Muscle of leg (tissue), 11 donors: ENCODE results near the gene OR5P2. TPM values are rescaled to one million over a fixed set of nuclear protein-coding genes. Genes with fewer than 3 reads are reported as not detected.
"Not testable (repeated sequence)": the region's sequence is repeated elsewhere in the genome, so short reads cannot be mapped to it uniquely, and the experiment has no call there.

Experiments
- DNase-seq: peaks from one replicate; pipeline ENCODE4 v3.0.0; 2013
- H3K27ac ChIP-seq: one replicate; pipeline ENCODE4 v1.5.1; 2013; ENCODE audit warnings: mild to moderate bottlenecking, low read length, control low read depth
- H3K27me3 ChIP-seq: one replicate; pipeline ENCODE4 v1.6.1; 2013; ENCODE audit warnings: low read length; ENCODE audit not compliant: control insufficient read depth, insufficient read depth
- H3K36me3 ChIP-seq: one replicate; pipeline ENCODE4 v1.6.1; 2013; ENCODE audit warnings: low read length; ENCODE audit not compliant: control insufficient read depth, insufficient read depth
- H3K4me1 ChIP-seq: one replicate; pipeline ENCODE4 v1.6.1; 2013; ENCODE audit warnings: low read length; ENCODE audit not compliant: control insufficient read depth, insufficient read depth
- H3K4me3 ChIP-seq: one replicate; pipeline ENCODE4 v1.5.1; 2013; ENCODE audit warnings: low read length, control low read depth
- H3K9me3 ChIP-seq: replicated peaks from 2 replicates; pipeline ENCODE4 v1.6.1; 2013; ENCODE audit warnings: low read depth, low read length; ENCODE audit not compliant: control insufficient read depth
- WGBS: methylation state at CpG from one replicate; pipeline ENCODE4 v1.1.5; 2013; ENCODE audit warnings: missing lambda C conversion rate; ENCODE audit not compliant: insufficient coverage; 5-methylcytosine and 5-hydroxymethylcytosine counted together
- polyA plus RNA-seq, 8 donors: library from polyadenylated mRNA; unstranded; fragments of 120-200 nt; gene quantifications; one replicate each; pipeline versions ENCODE4 v1.2.1 to v1.2.3, GENCODE V29; 2013; ENCODE audit warnings: inconsistent platforms in 1 of 8, low replicate concordance in 1 of 8; ENCODE audit not compliant: insufficient read length in 8 of 8, insufficient read depth in 1 of 8
- total RNA-seq: library from RNA; stranded (reverse); fragments of 120-200 nt; gene quantifications from one replicate; pipeline ENCODE4 v1.2.4, GENCODE V29; 2013

OR5P2 gene
- total and polyA plus RNA-seq, 9 donors: not detected

DNA sequence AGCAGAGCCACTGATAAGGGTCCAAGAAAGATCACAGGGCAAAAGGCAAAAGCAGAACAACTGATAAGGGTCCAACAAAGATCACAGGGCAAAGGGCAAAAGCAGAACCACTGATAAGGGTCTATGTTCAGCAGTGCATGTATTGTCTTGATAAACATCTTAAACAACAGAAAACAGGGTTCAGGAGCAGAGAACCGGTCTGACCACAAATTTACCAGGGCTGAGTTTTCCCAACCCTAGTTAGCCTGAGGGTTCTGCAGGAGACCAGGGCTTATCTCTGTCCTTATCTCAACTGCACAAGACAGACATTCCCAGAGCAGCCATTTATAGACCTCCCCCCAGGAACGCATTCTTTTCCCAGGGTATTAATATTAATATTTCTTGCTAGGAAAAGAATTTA, 13.6 kb upstream of the OR5P2 start:
- not testable (repeated sequence) for H3K27ac ChIP-seq, H3K27me3 ChIP-seq, H3K4me1 ChIP-seq, DNase-seq, H3K36me3 ChIP-seq, H3K4me3 ChIP-seq
- peaks cover 17% of the 10 kb centered on the region for H3K9me3 ChIP-seq
- 100% methylated on average over 1 of the region's 2 CpGs for WGBS

DNA sequence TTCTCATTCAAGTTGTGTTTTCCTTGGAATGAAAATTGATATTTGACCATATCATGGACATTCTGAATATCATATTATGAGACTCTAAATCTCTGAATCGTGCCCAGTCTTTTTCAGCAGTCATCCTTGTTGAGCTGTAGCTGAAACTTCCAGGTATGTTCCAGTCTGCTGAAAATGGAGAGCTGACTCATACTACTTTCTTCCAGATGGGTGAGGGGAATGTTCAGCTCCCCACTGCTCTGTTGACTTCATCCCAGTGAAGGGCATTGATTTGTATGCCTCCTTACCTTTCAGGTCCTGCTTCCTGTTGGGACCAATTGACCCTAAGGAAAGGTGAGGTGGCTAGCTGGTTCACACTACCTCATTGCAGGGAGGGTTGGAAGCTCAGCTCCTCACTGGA, 3.5 kb downstream of the OR5P2 start:
- Histone ChIP-seq H3K4me3 (no peak overlapping the region), H3K4me1 (no peaks in the 10 kb centered on the region), H3K27ac (no peak overlapping the region), H3K36me3 (no peaks in the 10 kb centered on the region), H3K9me3 (no peaks in the 10 kb centered on the region), H3K27me3 (no peaks in the 10 kb centered on the region)
- whole genome bisulfite sequencing: 33% methylated on average over 1 of the region's 1 CpG
- DNase-seq: no peak

DNA sequence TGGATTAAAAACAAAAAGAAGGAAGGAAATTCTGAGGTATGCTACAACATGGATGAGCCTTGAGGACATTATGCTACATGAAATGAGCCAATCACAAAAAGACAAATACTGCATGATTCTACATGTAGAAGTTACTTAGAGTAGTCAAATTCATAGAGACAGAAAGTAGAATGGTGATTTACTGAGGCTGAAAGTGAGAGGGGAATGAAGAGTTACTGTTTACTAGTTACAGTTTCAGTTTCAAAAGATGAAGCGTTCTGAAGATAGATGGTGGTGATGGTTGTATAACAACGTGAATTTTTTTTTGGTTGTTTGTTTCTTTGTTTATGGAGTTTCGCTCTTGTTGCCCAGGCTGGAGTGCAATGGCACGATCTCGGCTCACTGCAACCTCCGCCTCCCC, 9.5 kb downstream of the OR5P2 start:
- WGBS: 0% methylated on average over 1 of the region's 6 CpGs
- Histone ChIP-seq H3K4me3 (no peak overlapping the region), H3K36me3 (no peaks in the 10 kb centered on the region), H3K27ac (no peak overlapping the region), H3K27me3 (no peaks in the 10 kb centered on the region), H3K9me3 (peaks cover 2% of the 10 kb centered on the region), H3K4me1 (no peaks in the 10 kb centered on the region)
- no peak for DNase-seq

DNA sequence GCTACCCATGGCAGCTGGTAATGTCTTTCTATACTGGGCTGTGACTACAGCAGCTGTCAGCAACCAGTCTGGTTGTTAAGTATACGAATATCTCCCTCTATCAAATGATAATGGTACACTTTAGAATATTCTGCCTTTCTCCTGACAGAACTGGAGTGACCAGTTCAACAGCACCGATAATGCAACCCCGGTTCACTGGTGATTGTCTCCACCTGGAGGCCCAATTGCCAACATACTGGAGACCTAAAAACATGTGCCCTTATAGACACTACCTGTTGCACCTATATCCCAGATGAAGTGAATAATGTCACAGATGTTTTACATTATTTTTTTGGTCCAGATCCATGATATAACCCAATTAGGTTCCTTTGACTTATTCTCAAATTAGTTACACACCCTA, 21.1 kb downstream of the OR5P2 start:
- Histone ChIP-seq H3K27ac (no peak overlapping the region), H3K4me1 (no peaks in the 10 kb centered on the region), H3K36me3 (no peaks in the 10 kb centered on the region), H3K9me3 (no peaks in the 10 kb centered on the region), H3K4me3 (no peak overlapping the region), H3K27me3 (no peaks in the 10 kb centered on the region)
- WGBS: 60% methylated on average over 1 of the region's 3 CpGs
- DNase-seq: no peak

DNA sequence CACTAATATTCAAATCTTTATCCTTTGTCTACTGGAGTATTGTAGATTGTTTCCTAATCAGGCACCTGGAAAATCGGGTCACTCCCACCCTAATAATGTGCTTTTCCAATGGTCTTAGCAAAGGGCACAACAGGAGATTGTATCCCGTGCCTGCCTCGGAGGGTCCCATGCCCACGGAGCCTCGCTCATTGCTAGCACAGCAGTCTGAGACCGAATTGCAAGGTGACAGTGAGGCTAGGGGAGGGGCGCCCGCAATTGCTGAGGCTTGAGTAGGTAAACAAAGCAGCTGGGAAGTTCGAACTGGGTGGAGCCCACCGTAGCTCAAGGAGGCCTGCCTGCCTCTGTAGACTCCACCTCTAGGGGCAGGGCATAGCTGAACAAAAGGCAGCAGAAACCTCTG, 32.4 kb downstream of the OR5P2 start:
- H3K27me3 ChIP-seq, H3K27ac ChIP-seq, H3K9me3 ChIP-seq, H3K4me3 ChIP-seq, H3K36me3 ChIP-seq, H3K4me1 ChIP-seq, DNase-seq: not testable (repeated sequence)
- WGBS: 91% methylated on average over 7 of the region's 10 CpGs

DNA sequence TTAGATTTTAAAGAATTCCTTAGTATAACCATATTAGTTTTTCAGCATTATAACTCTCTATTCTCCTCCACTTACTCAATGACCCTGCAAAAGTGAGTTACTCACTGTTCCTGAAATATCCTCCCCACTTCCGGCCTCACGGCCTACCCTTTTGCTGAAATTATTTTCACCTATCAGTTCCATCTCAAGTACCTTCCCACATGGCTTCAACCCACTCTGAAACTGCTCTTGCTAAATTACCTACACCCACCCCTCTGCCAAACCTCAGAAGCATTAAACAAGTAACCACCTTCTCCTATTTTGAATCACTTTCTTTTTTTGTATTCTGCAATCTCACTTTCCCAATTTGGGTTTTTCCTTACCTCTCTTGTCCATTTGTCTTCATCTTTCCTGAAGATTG, 37.7 kb downstream of the OR5P2 start:
- H3K27me3 ChIP-seq: no peaks in the 10 kb centered on the region
- H3K4me1 ChIP-seq: no peaks in the 10 kb centered on the region
- no peaks in the 10 kb centered on the region for H3K9me3 ChIP-seq
- H3K4me3 ChIP-seq: no peak overlapping the region
- DNase-seq: no peak
- no peaks in the 10 kb centered on the region for H3K36me3 ChIP-seq
- no peak overlapping the region for H3K27ac ChIP-seq
- 85% methylated on average over 2 of the region's 2 CpGs for WGBS

DNA sequence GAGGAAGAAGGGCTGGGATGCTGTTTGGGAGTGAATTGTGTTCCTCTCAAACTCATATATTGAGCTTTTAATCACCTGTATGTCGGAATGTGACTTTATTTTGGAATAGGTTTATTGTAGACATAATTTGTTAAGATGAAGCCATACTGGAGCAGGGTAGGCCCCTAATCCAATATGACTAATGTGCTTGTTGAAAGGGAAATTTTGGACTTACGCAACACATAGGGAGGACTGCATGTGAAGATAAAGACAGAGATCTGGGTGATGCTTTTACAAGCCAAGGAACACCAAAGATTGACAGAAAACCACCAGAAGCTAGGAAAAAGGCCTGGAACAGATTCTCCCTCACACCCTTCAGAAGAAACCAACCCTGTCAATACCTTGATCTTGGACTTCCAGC, 47.3 kb downstream of the OR5P2 start:
- DNase-seq: no peak
- H3K27me3 ChIP-seq: no peaks in the 10 kb centered on the region
- H3K4me3 ChIP-seq: no peak overlapping the region
- no peak overlapping the region for H3K27ac ChIP-seq
- H3K9me3 ChIP-seq: no peaks in the 10 kb centered on the region
- WGBS: 100% methylated on average over 1 of the region's 2 CpGs
- H3K4me1 ChIP-seq: no peaks in the 10 kb centered on the region
- no peaks in the 10 kb centered on the region for H3K36me3 ChIP-seq

Other genes starting within 250 kb of the OR5P2 start
- gene CYB5R2, start 123.4 kb downstream of the OR5P2 start, total RNA-seq: 7.7 TPM
- 10 to 100 TPM in 7 of 8 donors, 1 to 10 TPM in 1; 9.1 to 15.3 (median 14.0) TPM for gene CYB5R2, start 123.4 kb downstream of the OR5P2 start, polyA plus RNA-seq
- gene OVCH2, start 90.5 kb downstream of the OR5P2 start, total RNA-seq: not detected
- gene OVCH2, start 90.5 kb downstream of the OR5P2 start, polyA plus RNA-seq: under 1 TPM in 7 of 8 donors, not detected in 1; 0.11 to 0.31 (median 0.20) TPM
- not detected for gene OR5P3, start 33.9 kb upstream of the OR5P2 start, total RNA-seq
- gene OR5P3, start 33.9 kb upstream of the OR5P2 start, polyA plus RNA-seq: under 1 TPM in 1 of 8 donors, not detected in 7; 0.27 TPM
- not detected for gene OR10A6, start 134.3 kb upstream of the OR5P2 start, total RNA-seq
- not detected for gene OR10A6, start 134.3 kb upstream of the OR5P2 start, polyA plus RNA-seq
- gene OR10A3, start 144.8 kb upstream of the OR5P2 start, total RNA-seq: not detected
- under 1 TPM in 3 of 8 donors, not detected in 5; 0.04 to 0.17 (median 0.12) TPM for gene OR10A3, start 144.8 kb upstream of the OR5P2 start, polyA plus RNA-seq
- gene NLRP10, start 168.5 kb upstream of the OR5P2 start, total RNA-seq: not detected
- gene NLRP10, start 168.5 kb upstream of the OR5P2 start, polyA plus RNA-seq: not detected
- gene EIF3F, start 190.4 kb upstream of the OR5P2 start, total RNA-seq: 428 TPM
- 100 to 1,000 TPM; 386 to 452 (median 409) TPM for gene EIF3F, start 190.4 kb upstream of the OR5P2 start, polyA plus RNA-seq